ENCODE data around the gene SP1. TPM values are rescaled to one million over a fixed set of nuclear protein-coding genes. Genes with fewer than 3 reads are reported as not detected.

The SP1 gene
- total RNA-seq, 1 experiment from 2014 or later, result 87.2 TPM

DNA sequence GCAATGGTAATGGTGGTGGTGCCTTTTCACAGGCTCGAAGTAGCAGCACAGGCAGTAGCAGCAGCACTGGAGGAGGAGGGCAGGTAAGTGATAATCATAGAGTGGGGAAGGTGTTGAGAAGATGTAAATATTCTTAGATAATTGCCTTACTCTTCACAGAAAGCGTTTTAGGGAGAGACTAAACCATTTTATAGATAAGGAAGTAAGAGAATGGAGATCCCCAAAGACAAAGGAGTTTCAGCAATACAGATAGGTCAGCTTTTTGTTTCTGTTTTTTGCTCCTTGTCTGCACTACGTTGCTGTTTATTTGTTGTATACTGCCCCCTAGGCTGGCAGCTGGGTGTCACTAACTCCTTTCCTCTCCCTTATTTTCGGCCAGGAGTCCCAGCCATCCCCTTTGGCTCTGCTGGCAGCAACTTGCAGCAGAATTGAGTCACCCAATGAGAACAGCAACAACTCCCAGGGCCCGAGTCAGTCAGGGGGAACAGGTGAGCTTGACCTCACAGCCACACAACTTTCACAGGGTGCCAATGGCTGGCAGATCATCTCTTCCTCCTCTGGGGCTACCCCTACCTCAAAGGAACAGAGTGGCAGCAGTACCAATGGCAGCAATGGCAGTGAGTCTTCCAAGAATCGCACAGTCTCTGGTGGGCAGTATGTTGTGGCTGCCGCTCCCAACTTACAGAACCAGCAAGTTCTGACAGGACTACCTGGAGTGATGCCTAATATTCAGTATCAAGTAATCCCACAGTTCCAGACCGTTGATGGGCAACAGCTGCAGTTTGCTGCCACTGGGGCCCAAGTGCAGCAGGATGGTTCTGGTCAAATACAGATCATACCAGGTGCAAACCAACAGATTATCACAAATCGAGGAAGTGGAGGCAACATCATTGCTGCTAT, 2.0 kb downstream of the SP1 start:
- H3K36me3 Mint-ChIP-seq, result peaks cover 39% of the 10 kb centered on the region
- DNase-seq (ENCODE audit: low spot score), result peak; percentile 60
- POLR2A ChIA-PET, result interaction anchor here (0.7 to 1.5 kb wide), 4 partner anchors 8 to 252 kb away, joined by 3 to 6 read pairs (median 5); partner anchors contain the start of gene AAAS
- peaks cover 3% of the 10 kb centered on the region; the same call in 1 of the 2 replicates for H3K27me3 Mint-ChIP-seq (ENCODE audit: low read depth)
- ATAC-seq, result no peak
- peak overlapping the region; percentile 99 for H3K27ac Mint-ChIP-seq
- CTCF ChIA-PET, result interaction anchor here (0.5 to 8.7 kb wide), 23 partner anchors 13 to 303 kb away, joined by 3 to 103 read pairs (median 4); partner anchors contain the start of genes AAAS, MAP3K12, SPRYD3 and TARBP2
- TF ChIP-seq, protein P1, sequence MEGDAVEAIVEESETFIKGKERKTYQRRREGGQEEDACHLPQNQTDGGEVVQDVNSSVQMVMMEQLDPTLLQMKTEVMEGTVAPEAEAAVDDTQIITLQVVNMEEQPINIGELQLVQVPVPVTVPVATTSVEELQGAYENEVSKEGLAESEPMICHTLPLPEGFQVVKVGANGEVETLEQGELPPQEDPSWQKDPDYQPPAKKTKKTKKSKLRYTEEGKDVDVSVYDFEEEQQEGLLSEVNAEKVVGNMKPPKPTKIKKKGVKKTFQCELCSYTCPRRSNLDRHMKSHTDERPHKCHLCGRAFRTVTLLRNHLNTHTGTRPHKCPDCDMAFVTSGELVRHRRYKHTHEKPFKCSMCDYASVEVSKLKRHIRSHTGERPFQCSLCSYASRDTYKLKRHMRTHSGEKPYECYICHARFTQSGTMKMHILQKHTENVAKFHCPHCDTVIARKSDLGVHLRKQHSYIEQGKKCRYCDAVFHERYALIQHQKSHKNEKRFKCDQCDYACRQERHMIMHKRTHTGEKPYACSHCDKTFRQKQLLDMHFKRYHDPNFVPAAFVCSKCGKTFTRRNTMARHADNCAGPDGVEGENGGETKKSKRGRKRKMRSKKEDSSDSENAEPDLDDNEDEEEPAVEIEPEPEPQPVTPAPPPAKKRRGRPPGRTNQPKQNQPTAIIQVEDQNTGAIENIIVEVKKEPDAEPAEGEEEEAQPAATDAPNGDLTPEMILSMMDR (IDR thresholded peaks at IDR 0.05), result 0 out of 2 replicates have a peak, but pooled peaks have one; percentile 15
- 0 out of 2 replicates have a peak, but pooled peaks have one; percentile 22 for TF ChIP-seq FOXP1 (CRISPR knock-in tag; IDR thresholded peaks at IDR 0.05; ENCODE audit: borderline replicate concordance)
- TF ChIP-seq, protein P2, sequence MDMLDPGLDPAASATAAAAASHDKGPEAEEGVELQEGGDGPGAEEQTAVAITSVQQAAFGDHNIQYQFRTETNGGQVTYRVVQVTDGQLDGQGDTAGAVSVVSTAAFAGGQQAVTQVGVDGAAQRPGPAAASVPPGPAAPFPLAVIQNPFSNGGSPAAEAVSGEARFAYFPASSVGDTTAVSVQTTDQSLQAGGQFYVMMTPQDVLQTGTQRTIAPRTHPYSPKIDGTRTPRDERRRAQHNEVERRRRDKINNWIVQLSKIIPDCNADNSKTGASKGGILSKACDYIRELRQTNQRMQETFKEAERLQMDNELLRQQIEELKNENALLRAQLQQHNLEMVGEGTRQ (CRISPR knock-in tag; IDR thresholded peaks at IDR 0.05), result no peak
- peaks cover 30% of the 10 kb centered on the region for H3K4me1 Mint-ChIP-seq
- H3K9me3 Mint-ChIP-seq, result no peaks in the 10 kb centered on the region
- H3K4me3 Mint-ChIP-seq, result peak overlapping the region; percentile 94

- Mint-ChIP-seq H3K27me3 (ENCODE audit: low read depth) (peaks cover 3% of the 10 kb centered on the region; the same call in 1 of the 2 replicates), H3K9me3 (no peaks in the 10 kb centered on the region), H3K27ac (peak overlapping the region; percentile 73), H3K36me3 (peaks cover 47% of the 10 kb centered on the region), H3K4me3 (peak overlapping the region; percentile 37), H3K4me1 (peaks cover 30% of the 10 kb centered on the region)
- POLR2A ChIA-PET, result interaction anchor here (1.5 kb wide), 1 partner anchor 9 kb away, joined by 4 read pairs; no protein-coding TSS in a partner anchor
- DNase-seq (ENCODE audit: low spot score) (no peak), ATAC-seq (no peak)
- CTCF ChIA-PET, result interaction anchor here (0.6 to 8.7 kb wide), 6 partner anchors 30 to 110 kb away, joined by 3 to 103 read pairs (median 3); partner anchors contain the start of gene AAAS
- TF ChIP-seq, protein P3, sequence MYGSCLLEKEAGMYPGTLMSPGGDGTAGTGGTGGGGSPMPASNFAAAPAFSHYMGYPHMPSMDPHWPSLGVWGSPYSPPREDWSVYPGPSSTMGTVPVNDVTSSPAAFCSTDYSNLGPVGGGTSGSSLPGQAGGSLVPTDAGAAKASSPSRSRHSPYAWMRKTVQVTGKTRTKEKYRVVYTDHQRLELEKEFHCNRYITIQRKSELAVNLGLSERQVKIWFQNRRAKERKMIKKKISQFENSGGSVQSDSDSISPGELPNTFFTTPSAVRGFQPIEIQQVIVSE (CRISPR knock-in tag; IDR thresholded peaks at IDR 0.05; ENCODE audit: borderline replicate concordance), result no peak
- TF ChIP-seq ZSCAN18 (CRISPR knock-in tag; IDR thresholded peaks at IDR 0.05) (no peak), ZNF138 (CRISPR knock-in tag; conservative IDR thresholded peaks at IDR 0.05) (no peak), CREB1 (CRISPR knock-in tag; IDR thresholded peaks at IDR 0.05) (no peak), ATF3 (CRISPR knock-in tag; conservative IDR thresholded peaks at IDR 0.05) (no peak), MAX (CRISPR knock-in tag; IDR thresholded peaks at IDR 0.05) (no peak), CBFB (CRISPR knock-in tag; IDR thresholded peaks at IDR 0.05; ENCODE audit: low read depth) (no peak), ZBTB21 (CRISPR knock-in tag; IDR thresholded peaks at IDR 0.05; ENCODE audit: borderline replicate concordance) (no peak), EMX1 (CRISPR knock-in tag; IDR thresholded peaks at IDR 0.05) (no peak), KAT7 (CRISPR knock-in tag; IDR thresholded peaks at IDR 0.05; ENCODE audit: borderline replicate concordance) (no peak), SP1 (CRISPR knock-in tag; conservative IDR thresholded peaks at IDR 0.05) (no peak), NR3C1 (CRISPR knock-in tag; conservative IDR thresholded peaks at IDR 0.05; ENCODE audit: low read depth) (no peak), USF1 (CRISPR knock-in tag; IDR thresholded peaks at IDR 0.05) (no peak), MYBL2 (CRISPR knock-in tag; IDR thresholded peaks at IDR 0.05) (no peak), ZNF317 (CRISPR knock-in tag; IDR thresholded peaks at IDR 0.05; ENCODE audit: borderline replicate concordance, low read depth) (no peak)
- TF ChIP-seq, protein P4, sequence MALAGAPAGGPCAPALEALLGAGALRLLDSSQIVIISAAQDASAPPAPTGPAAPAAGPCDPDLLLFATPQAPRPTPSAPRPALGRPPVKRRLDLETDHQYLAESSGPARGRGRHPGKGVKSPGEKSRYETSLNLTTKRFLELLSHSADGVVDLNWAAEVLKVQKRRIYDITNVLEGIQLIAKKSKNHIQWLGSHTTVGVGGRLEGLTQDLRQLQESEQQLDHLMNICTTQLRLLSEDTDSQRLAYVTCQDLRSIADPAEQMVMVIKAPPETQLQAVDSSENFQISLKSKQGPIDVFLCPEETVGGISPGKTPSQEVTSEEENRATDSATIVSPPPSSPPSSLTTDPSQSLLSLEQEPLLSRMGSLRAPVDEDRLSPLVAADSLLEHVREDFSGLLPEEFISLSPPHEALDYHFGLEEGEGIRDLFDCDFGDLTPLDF (CRISPR knock-in tag; IDR thresholded peaks at IDR 0.05), result no peak
- TF ChIP-seq, protein P5, sequence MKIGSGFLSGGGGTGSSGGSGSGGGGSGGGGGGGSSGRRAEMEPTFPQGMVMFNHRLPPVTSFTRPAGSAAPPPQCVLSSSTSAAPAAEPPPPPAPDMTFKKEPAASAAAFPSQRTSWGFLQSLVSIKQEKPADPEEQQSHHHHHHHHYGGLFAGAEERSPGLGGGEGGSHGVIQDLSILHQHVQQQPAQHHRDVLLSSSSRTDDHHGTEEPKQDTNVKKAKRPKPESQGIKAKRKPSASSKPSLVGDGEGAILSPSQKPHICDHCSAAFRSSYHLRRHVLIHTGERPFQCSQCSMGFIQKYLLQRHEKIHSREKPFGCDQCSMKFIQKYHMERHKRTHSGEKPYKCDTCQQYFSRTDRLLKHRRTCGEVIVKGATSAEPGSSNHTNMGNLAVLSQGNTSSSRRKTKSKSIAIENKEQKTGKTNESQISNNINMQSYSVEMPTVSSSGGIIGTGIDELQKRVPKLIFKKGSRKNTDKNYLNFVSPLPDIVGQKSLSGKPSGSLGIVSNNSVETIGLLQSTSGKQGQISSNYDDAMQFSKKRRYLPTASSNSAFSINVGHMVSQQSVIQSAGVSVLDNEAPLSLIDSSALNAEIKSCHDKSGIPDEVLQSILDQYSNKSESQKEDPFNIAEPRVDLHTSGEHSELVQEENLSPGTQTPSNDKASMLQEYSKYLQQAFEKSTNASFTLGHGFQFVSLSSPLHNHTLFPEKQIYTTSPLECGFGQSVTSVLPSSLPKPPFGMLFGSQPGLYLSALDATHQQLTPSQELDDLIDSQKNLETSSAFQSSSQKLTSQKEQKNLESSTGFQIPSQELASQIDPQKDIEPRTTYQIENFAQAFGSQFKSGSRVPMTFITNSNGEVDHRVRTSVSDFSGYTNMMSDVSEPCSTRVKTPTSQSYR (CRISPR knock-in tag; IDR thresholded peaks at IDR 0.05), result no peak
Observed at GRCh38 chr12:53383258-53383657, 3.3 kb downstream of the SP1 start.
